Aorta (tissue), 5 donors: ENCODE data around the gene RNF123. TPM values are rescaled to one million over a fixed set of nuclear protein-coding genes. Genes with fewer than 3 reads are reported as not detected.

ENCODE experiments used
- ATAC-seq: fragments of 200-7000 bp; cut with Tn5 transposase; one replicate; pipeline ENCODE4 v1.9.1; 2022; ENCODE audit warnings: moderate library complexity; ENCODE audit not compliant: low FRiP score
- DNase-seq, 2 donors: peaks; one replicate each; pipeline ENCODE4 v3.0.0-alpha.2; 2020
- H3K27ac ChIP-seq, 2 donors: one replicate each; pipeline ENCODE4 v1.5.1; 2013; ENCODE audit warnings: low read length in 2 of 2, mild to moderate bottlenecking in 2 of 2, moderate library complexity in 2 of 2, control low read depth in 1 of 2, inconsistent platforms in 1 of 2, low read depth in 1 of 2
- H3K27me3 ChIP-seq, 2 donors: one replicate each; pipeline ENCODE4 v1.6.1; 2013; ENCODE audit warnings: control low read depth in 1 of 2, low read length in 1 of 2, mild to moderate bottlenecking in 1 of 2, moderate library complexity in 1 of 2; ENCODE audit not compliant: insufficient read depth in 2 of 2, control insufficient read depth in 1 of 2
- H3K36me3 ChIP-seq, 2 donors: one replicate each; pipeline ENCODE4 v1.6.1; 2013; ENCODE audit warnings: control low read depth in 1 of 2, low read length in 1 of 2, mild to moderate bottlenecking in 1 of 2; ENCODE audit not compliant: insufficient read depth in 2 of 2, control insufficient read depth in 1 of 2
- H3K4me1 ChIP-seq, 2 donors: one replicate each; pipeline ENCODE4 v1.6.1; 2013; ENCODE audit warnings: low read length in 2 of 2, control low read depth in 1 of 2, mild to moderate bottlenecking in 1 of 2, moderate library complexity in 1 of 2; ENCODE audit not compliant: insufficient read depth in 2 of 2, control insufficient read depth in 1 of 2
- H3K4me3 ChIP-seq, 2 donors: one replicate each; pipeline ENCODE4 v1.5.1; 2013; ENCODE audit warnings: low read length in 2 of 2, control low read depth in 1 of 2, mild to moderate bottlenecking in 1 of 2
- H3K9me3 ChIP-seq: one replicate; pipeline ENCODE4 v1.6.1; 2013; ENCODE audit warnings: mild to moderate bottlenecking, low read length; ENCODE audit not compliant: control insufficient read depth
- WGBS, 2 donors: extraction: QIAGEN DNeasy Blood & Tissue Kit; methylation state at CpG; one replicate each; pipeline ENCODE4 v1.1.7; 2013; 5-methylcytosine and 5-hydroxymethylcytosine counted together
- intact Hi-C, 2 donors: fragments of 100-400 bp; cut with DNase I; formaldehyde crosslinking; loops; one replicate each; pipeline versions ENCODE4 v1.14.2 to v1.15.0; 2022
- polyA plus RNA-seq, 2 donors: library from polyadenylated mRNA; stranded (reverse); fragments of 200-250 nt; gene quantifications; one replicate each; pipeline ENCODE4 v1.2.3, GENCODE V29; 2013
- total RNA-seq, 2 donors: library from RNA; stranded (reverse); fragmentation: NEBNext Ultra II Directional; extraction: Animal tissue kit (Norgen Biotek cat#: 25700); gene quantifications; one replicate each; pipeline ENCODE4 v1.2.1, GENCODE V29; 2021
- donor health status: healthy with polysubstance abuse.
- donor health status: Bipolar disorder and iron deficiency.
- donor health status: DM: no; HTN: no; CAD: no.
- donor health status: DM: no; HTN: no; CAD: no.
- donor health status: DM: yes; HTN: yes; CAD: no.

RNF123 gene
- total and polyA plus RNA-seq, 4 donors: 12.5 to 38.1 (median 32.2) TPM

DNA sequence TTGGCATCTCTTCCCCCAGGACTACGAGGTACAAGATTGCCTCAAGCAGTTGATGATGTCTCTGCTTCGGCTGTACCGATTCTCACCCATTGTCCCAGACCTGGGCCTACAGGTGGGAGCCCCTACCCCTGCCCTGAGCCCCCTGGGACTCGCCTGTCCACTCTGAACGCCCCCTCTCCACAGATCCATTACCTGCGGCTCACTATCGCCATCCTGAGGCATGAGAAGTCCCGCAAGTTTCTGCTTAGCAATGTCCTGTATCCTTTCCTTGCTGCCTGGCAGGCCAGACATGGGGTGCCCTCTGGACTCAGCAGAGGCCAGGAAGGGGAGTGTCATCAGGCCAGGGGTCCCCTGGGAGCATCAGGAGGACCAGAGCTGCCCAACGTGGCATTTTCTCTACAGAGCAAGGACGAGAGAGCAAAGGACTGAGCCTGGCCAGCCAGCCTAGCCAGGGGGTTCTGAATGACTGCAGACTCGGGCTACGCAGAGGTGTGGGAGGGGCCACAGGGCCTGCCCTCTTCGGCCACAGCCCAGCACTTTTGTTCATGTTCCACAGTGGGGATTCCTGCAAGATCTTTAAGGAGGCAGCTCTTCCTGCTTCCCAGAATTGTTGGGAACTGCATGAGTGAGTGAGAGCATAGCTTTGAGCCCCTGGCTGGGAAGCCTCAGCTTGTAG lies 11.2 kb downstream of the RNF123 start:
- no peak overlapping the region for H3K4me3 ChIP-seq
- peaks cover 0 to 1% of the 10 kb centered on the region in 2 donors for H3K36me3 ChIP-seq
- no peak overlapping the region for H3K27ac ChIP-seq
- H3K27me3 ChIP-seq: no peaks in the 10 kb centered on the region
- H3K4me1 ChIP-seq: no peaks in the 10 kb centered on the region
- no peaks in the 10 kb centered on the region for H3K9me3 ChIP-seq
- WGBS, 2 donors: 76 to 77% methylated on average over 13 of the region's 13 CpGs
- DNase-seq (no peak), ATAC-seq (no peak)
- intact Hi-C loops: loop anchor here (5.0 to 10.0 kb wide), 2 partner anchors 134 to 137 kb away; no protein-coding TSS in a partner anchor

DNA sequence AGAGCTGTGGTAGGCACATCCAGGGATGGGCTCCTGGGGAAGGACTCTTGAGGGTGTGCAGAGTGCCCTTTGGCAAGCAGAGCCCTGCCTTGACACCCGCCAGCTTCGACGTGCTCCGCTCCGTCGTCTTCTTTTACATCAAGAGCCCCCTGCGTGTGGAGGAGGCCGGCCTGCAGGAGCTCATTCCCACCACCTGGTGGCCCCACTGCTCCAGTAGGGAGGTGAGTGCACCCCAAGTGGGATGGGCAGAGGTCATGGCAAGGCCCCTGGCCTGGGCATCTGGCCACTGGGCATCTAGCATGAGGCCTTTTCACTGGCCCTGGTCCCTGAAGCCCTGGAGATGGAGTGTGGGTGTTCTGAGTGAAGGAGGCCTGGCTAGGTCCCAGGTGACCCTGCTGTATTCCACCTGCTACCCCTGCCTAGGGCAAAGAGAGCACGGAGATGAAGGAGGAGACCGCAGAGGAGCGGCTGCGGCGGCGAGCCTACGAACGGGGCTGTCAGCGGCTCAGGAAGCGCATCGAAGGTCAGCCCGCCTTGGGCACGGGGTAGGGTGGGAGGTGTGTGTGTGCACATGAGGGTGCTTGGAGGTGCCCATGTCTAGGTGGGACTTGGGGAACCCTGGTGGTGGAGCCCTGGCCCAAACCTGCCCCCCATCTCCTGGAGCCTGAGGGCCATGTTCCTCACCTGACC lies 12.2 kb downstream of the RNF123 start:
- Histone ChIP-seq H3K36me3 (peaks cover 0 to 5% of the 10 kb centered on the region in 2 donors), H3K27ac (no peak overlapping the region), H3K4me1 (no peaks in the 10 kb centered on the region), H3K4me3 (no peak overlapping the region), H3K9me3 (no peaks in the 10 kb centered on the region), H3K27me3 (no peaks in the 10 kb centered on the region)
- no peak for ATAC-seq
- WGBS, 2 donors: 82 to 83% methylated on average over 21 of the region's 21 CpGs
- intact Hi-C loops: loop anchor here (5.0 to 10.0 kb wide), 2 partner anchors 133 to 136 kb away; no protein-coding TSS in a partner anchor
- DNase-seq: no peak

DNA sequence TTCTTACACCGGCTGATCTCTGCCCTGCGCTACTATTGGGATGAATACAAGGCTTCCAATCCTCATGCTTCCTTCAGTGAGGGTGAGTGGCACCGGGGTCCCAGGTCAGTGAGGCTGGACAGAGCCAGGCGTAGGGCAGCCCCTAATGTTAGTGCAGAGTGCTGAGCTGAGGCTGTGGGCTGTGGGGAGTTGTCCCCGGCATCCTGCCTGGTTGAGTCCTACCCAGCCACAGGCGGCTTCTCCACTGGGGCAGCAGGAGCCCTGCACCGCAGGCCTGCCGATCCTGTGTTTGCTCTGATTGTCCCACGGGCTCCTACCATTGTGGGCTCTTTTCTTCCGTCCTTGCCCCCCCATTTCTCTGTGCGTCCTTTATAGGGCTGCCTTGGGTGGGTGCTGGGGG lies 13.3 kb downstream of the RNF123 start:
- Histone ChIP-seq H3K36me3 (peaks cover 0 to 5% of the 10 kb centered on the region in 2 donors), H3K27ac (no peak overlapping the region), H3K27me3 (no peaks in the 10 kb centered on the region), H3K9me3 (no peaks in the 10 kb centered on the region), H3K4me3 (no peak overlapping the region), H3K4me1 (no peaks in the 10 kb centered on the region)
- DNase-seq (no peak), ATAC-seq (no peak)
- 90 to 92% methylated on average over 11 of the region's 11 CpGs for WGBS, 2 donors
- intact Hi-C loops: loop anchor here (5.0 to 10.0 kb wide), 2 partner anchors 132 to 135 kb away; no protein-coding TSS in a partner anchor

DNA sequence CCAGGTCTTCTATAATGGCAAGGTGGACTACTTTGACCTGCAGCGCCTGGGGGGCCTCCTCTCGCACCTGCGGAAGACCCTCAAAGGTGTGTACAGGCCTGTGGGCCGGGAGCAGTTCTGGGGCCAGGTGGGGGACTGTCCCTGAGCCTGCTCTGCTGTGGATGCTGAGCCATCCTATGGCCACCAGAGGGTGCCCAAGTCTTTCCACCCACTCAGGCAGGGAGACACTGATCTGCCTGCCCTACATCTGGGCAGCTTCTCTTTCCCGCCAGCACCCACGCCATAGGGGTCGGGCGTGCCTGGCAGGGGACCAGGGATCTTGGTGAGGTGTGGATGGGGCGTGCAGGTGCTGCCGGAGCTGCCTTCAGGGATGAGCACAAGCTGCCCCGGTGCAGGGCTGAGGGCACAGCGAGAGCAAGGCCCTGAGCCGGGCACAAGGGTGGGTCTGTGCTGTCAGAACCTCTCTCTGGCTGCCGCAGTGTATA lies 14.1 kb downstream of the RNF123 start:
- Histone ChIP-seq H3K27me3 (no peaks in the 10 kb centered on the region), H3K36me3 (peaks cover 0 to 5% of the 10 kb centered on the region in 2 donors), H3K9me3 (no peaks in the 10 kb centered on the region), H3K27ac (no peak overlapping the region), H3K4me1 (no peaks in the 10 kb centered on the region), H3K4me3 (no peak overlapping the region)
- 56 to 58% methylated on average over 14 of the region's 14 CpGs for WGBS, 2 donors
- DNase-seq (peak; percentile 71 to 82), ATAC-seq (peak; percentile 65)
- intact Hi-C loops: loop anchor here (5.0 to 10.0 kb wide), 2 partner anchors 131 to 134 kb away; no protein-coding TSS in a partner anchor

DNA sequence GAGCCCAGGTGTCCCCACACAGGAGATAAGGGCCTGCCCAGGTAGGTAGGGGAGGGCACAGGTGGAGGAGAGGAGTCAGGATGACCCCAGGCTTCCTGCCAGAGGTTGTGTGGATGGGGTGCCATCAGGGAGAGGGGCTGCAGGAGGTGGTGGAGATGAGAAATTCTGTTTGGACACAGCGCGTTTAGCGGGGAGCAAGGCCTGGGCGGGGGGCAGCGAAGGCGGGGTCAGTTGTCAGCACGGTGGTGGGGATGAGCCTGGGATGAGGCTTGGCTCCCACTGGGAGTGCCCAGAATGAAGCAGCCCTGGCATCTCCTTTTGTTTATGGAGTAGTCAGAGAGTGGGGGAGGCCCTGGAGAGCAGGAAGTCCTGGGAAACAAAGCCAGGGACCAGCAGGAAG lies 14.6 kb downstream of the RNF123 start:
- DNase-seq (no peak), ATAC-seq (no peak)
- H3K27ac ChIP-seq: no peak overlapping the region
- H3K27me3 ChIP-seq: no peaks in the 10 kb centered on the region
- intact Hi-C loops: loop anchor here (5.0 to 10.0 kb wide), 2 partner anchors 131 to 133 kb away; no protein-coding TSS in a partner anchor
- H3K4me1 ChIP-seq: no peaks in the 10 kb centered on the region
- H3K9me3 ChIP-seq: no peaks in the 10 kb centered on the region
- H3K4me3 ChIP-seq: no peak overlapping the region
- H3K36me3 ChIP-seq: peaks cover 0 to 5% of the 10 kb centered on the region in 2 donors
- 93% methylated on average over 7 of the region's 7 CpGs for WGBS, 2 donors

DNA sequence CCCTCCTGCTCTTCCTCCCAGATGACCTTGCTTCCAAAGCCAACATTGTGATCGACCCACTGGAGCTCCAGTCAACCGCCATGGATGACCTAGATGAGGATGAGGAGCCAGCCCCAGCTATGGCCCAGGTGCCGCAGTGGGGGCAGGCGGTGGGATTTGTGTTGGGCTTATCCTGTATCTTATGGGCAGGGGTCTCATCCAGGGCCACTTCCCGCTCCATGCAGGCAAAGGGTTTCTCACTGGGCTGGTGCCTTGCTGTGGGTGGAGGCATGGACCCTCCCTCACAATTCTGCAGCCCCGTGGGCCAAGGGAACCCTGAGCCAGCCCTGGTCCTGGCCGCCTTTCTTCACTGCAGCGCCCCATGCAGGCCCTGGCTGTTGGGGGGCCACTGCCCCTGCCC lies 15.3 kb downstream of the RNF123 start:
- Histone ChIP-seq H3K36me3 (peaks cover 0 to 5% of the 10 kb centered on the region in 2 donors), H3K9me3 (no peaks in the 10 kb centered on the region), H3K4me3 (no peak overlapping the region), H3K4me1 (no peaks in the 10 kb centered on the region), H3K27ac (no peak overlapping the region), H3K27me3 (no peaks in the 10 kb centered on the region)
- WGBS, 2 donors: 93 to 94% methylated on average over 8 of the region's 8 CpGs
- DNase-seq: no peak
- intact Hi-C loops: loop anchor here (5.0 to 10.0 kb wide), 2 partner anchors 130 to 133 kb away; no protein-coding TSS in a partner anchor
- ATAC-seq: no peak

DNA sequence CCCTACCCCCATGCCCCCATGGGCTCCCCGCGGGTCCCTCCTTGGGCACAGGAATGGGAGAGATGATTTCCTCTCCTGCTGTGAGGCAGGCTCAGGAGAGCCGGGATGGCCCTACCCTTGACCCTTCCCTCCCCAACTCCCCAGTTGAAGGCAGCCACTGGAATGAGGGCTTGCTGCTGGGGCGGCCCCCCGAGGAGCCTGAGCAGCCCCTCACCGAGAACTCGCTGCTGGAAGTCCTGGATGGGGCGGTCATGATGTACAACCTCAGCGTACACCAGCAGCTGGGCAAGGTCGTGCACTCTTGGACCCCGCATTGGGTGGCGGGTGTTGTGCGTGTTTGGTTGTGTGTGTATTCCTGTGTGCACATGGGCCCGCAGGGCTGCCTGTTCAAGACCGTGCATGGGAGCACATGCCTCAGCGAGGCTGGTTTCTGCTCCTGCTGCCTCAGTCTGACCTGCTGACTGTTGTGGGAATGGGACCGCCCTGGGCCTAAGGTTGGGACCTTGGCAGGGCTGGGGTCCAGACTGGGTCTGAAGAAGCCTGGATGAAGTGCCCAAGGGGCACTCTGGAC lies 16.1 kb downstream of the RNF123 start:
- Histone ChIP-seq H3K9me3 (no peaks in the 10 kb centered on the region), H3K4me3 (no peak overlapping the region), H3K27me3 (no peaks in the 10 kb centered on the region), H3K36me3 (peaks cover 0 to 5% of the 10 kb centered on the region in 2 donors), H3K4me1 (no peaks in the 10 kb centered on the region), H3K27ac (no peak overlapping the region)
- intact Hi-C loops: loop anchor here in 1 of 2 donors (10.0 kb wide), 1 partner anchor 129 kb away; no protein-coding TSS in a partner anchor
- no peak for DNase-seq
- 93% methylated on average over 17 of the region's 17 CpGs for WGBS, 2 donors
- ATAC-seq: no peak

DNA sequence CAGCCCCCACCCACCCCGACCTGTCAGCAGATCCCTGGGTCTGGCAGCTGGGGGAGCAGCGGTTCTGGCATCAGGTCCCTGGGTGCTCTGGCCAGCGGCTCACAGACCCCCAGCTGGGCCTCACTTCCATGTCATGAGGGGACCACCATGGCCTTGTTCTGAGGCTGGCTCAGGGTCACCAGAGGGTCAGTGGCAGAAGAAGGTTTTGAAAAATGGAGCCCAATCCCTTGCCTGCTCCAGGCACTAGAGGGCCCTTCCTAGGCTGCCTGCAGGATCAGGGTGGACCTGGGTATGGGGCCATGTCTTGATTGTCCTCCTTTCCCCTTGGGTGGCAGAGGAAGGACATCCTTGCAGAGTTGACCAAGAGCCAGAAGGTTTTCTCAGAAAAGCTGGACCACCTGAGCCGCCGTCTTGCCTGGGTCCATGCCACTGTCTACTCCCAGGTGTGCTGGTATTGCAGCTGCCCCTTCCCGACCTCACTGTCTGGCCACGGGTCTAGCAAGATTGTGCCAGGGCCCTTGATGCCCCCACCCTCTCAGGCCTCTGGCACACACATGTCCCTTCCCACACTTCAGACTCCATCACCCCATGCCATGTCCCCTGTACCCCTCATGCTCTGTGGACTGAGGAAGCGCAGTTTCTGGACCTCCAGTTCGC lies 17.2 kb downstream of the RNF123 start:
- DNase-seq (no peak), ATAC-seq (no peak)
- 85 to 86% methylated on average over 9 of the region's 9 CpGs for WGBS, 2 donors
- H3K9me3 ChIP-seq: no peaks in the 10 kb centered on the region
- H3K4me1 ChIP-seq: no peaks in the 10 kb centered on the region
- intact Hi-C loops: loop anchor here in 1 of 2 donors (10.0 kb wide), 1 partner anchor 128 kb away; no protein-coding TSS in a partner anchor
- no peak overlapping the region for H3K4me3 ChIP-seq
- no peaks in the 10 kb centered on the region for H3K27me3 ChIP-seq
- peaks cover 0 to 5% of the 10 kb centered on the region in 2 donors for H3K36me3 ChIP-seq
- no peak overlapping the region for H3K27ac ChIP-seq
